Brain pericyte (primary cell): Measurements from ENCODE around the gene CYTH3.
"Not testable (repeated sequence)": the region's sequence is repeated elsewhere in the genome, so short reads cannot be mapped to it uniquely, and the experiment has no call there.

Source experiments
- DNase-seq: peaks from one replicate; pipeline ENCODE4 v3.0.0-alpha.2; 2012; ENCODE audit warnings: low read depth, low spot score

The CYTH3 gene

GRCh38 chr7:6229284-6229683 lies 43.1 kb downstream of the CYTH3 start:
- DNase-seq, result not testable (repeated sequence)

DNA sequence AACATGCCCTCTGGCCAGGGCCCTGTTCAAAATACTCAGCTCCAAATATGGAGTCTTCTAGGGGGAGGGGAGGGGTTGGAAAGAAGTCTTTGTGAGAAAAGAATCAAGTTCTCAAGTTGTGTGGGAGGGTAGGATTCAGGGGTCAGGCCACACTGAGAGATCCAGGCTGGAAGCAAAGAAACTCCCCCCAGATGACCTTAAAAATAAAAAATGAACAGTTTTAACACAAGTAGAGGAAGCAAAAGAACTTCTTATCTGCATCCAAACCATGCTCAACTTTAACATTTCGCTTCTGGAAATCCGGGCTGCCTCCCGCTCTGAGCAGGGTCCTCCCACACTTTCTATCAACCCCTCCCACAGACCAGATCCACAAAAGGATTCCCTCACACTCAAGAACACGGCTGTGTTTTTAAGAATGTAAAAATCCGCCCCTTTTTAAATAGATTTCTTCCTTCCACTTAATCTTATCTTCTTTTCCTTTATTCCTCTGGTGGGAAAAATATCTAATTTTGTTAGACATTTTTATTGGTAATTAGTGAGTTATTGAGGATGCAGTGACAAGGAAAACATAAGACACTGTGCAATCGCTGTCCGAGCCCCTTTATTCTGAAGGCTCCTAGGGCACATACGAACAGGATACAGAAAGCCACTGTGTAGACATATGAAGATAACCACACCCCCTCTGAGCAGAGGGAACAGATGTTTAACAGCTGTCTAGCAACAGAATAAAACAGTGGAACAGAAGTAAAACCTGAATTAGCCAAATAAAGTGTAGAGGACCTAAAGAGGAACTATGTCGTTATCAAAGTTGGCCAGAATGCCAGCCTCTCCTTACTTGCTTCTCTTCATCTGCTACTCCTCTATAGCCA lies 43.8 kb downstream of the CYTH3 start:
- no peak for DNase-seq

- DNase-seq, result no peak
These were observed 45.1 kb downstream of the CYTH3 start for GRCh38 chr7:6227294-6227846.

GRCh38 chr7:6226194-6226799 lies 46.1 kb downstream of the CYTH3 start:
- no peak for DNase-seq

GRCh38 chr7:6223411-6223810 lies 49.0 kb downstream of the CYTH3 start:
- DNase-seq, result not testable (repeated sequence)

- not testable (repeated sequence) for DNase-seq
These were observed 49.4 kb downstream of the CYTH3 start for GRCh38 chr7:6223010-6223409.

DNA sequence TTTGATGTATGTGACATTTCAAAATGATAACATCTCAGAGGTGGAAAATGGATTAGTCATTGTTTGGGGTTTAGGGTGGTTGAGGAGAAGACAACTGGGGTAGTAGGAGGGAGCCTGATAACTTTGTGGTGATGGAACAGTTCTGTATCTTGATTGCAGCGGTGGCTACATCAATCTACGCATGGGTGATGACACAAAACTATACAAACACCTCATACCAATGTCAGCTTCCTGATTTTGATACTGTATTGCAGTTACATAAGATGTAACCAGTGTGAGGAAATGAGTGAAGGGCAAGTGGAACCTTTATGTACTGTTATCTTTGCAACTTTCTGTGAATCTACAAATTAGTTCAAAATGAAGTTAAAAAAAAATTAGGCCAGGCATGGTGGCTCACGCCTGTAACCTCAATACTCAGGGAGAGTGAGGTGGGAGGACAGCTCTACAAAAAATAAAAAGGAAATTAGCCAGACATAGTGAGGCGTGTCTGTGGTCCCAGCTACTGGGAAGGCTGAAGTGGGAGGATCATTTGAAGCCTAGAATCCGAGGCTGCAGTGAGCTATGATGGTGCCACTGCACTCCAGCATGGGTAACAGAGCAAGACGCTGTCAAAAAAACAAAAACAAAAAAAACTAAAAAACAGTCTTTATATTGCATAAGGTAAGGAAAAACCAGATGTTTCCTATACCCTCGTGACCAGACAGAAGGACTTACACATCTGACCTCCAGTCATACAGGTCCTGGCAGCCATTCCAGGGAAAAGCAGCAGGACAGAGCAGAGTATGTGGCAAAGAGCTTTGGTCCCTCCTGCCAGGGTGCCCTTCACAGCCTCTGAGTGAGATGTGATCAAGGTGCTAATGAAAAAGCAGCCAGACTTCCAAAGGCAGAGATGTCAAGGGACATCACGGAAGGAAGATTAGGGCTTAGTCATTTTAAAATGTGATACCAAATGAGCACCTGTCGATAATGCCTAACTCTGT lies 50.8 kb downstream of the CYTH3 start:
- no peak for DNase-seq

GRCh38 chr7:6218329-6218728 lies 54.1 kb downstream of the CYTH3 start:
- no peak for DNase-seq

DNA sequence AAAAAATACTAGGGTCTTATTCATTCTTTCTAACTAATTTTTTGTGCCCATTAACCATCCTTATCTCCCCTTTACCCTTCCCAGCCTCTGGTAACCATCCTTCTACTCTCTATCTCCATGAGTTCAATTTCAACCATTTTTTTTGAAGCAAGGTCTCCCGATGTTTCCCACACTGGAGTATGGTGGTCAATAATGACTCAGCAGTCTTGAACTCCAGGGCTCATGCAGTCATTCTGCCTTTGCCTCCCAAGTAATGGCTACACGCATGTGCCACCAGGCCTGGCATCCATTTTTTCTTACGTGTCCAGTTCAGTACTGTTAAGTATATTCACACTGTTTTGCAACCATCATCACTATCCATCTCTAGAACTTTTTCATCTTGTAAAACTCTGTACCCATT lies 60.4 kb downstream of the CYTH3 start:
- no peak for DNase-seq

GRCh38 chr7:6210621-6211372 lies 61.6 kb downstream of the CYTH3 start:
- DNase-seq, result no peak

DNA sequence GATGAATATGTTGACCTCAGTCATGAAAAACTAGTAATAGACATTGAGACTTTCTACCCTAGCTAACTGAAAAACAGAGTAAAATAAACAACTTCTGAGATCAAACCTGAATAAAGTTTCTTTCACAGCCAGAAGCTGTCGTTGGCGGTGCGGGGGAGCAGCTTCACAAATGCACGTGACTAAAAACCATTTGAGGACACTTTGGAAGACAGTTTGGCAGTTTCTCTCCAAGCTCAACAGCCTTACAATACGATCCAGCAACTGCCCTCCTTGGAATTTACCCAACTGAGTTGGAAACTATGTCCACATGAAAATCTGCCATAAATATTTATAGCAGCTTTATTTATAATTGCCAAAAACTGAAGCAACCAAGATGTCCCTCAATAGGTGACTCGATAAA lies 63.1 kb downstream of the CYTH3 start:
- DNase-seq, result no peak

GRCh38 chr7:6208573-6209328 lies 63.7 kb downstream of the CYTH3 start:
- DNase-seq, result no peak

DNA sequence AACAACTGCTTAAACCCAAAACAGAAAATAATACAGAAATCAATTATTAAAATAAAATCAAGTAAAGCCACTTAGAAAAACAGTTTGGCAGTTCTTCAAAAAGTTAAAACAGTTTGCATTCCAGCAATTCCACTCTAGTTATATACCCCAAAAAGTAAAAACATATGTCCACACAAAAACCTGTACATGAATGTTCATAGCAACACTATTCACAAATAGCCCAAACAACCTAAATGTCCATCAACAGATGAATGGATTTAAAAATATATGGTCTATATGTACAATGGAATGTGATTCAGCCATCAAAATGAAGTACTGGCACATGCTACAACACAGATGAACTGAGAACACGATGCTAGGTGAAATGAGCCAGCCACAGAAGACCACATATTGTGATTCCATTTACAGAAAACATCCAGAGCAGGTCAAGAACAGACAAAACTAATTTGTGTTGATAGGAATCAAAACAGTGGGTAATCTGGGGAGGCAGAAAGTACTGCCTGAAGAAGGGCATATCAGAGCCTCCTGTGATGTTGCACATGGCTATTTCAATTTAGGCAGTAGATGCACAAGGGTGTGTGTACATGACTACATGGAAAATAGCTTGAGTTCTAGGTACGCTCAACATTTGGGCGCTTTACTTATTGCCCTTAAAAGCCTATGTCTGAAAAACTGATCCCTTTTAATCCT lies 66.3 kb downstream of the CYTH3 start:
- DNase-seq, result no peak

- DNase-seq, result no peak
These were observed 69.0 kb downstream of the CYTH3 start for GRCh38 chr7:6203381-6203780.

DNA sequence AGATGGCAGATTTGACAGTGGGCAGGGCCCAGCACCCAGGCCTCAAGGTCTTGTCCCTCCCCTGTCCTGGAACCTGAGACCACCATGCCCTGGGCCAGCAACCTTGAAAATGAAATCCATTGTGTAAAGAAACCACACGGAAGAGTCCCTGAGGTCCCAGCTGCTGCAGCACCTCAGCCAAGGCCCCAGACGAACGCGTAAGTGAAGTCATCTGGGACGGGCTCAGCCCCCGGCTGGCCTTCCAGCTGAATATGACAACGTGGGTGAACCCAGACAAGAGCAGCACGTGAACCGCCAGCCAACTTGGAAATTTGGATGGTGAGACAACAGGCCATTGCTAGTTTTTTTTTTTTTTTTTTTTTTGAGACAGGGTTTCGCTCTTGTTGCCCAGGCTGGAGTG lies 70.3 kb downstream of the CYTH3 start:
- no peak for DNase-seq

GRCh38 chr7:6200971-6201370 lies 71.5 kb downstream of the CYTH3 start:
- DNase-seq, result no peak

DNA sequence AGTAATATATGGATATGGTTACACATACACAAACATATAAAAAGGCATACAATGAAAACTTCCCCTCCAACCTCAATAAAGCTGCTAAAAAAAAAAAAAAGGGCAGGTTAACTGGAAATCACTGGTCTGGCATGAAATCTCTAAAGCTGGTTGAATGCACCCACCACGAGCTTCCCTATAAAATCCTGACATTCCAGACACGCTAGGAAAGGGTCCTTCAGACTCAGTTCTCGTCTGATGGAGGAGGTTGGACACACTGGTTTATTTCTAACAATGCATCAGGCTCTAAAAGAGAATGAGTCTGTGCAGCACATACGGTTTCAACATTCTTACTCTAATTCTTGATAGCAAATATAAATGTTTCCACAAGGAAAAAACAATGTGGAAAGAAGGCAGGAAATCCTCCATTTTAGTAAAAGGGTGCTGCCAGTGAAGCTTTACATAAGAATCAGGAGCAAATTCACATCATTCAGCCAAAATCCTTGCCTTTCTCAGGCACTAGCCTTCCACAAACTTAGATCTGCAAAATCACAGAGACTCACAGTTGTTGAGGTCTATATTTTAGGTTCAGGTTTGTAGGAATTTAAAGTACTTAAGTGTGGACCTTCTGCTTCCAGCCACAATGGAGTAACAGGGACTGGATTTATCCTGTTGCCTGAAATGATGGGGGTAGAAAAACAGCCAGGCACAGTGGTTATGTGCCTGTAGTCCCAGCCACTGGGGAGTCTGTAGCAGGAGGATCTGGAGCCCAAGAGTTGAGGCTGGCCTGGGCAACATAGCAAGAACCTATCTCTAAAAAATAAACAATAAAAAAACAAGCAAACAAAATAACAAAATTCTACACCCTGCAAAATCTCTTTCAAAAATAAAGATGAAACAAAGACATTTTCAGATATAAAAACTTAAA lies 73.5 kb downstream of the CYTH3 start:
- DNase-seq, result no peak

DNA sequence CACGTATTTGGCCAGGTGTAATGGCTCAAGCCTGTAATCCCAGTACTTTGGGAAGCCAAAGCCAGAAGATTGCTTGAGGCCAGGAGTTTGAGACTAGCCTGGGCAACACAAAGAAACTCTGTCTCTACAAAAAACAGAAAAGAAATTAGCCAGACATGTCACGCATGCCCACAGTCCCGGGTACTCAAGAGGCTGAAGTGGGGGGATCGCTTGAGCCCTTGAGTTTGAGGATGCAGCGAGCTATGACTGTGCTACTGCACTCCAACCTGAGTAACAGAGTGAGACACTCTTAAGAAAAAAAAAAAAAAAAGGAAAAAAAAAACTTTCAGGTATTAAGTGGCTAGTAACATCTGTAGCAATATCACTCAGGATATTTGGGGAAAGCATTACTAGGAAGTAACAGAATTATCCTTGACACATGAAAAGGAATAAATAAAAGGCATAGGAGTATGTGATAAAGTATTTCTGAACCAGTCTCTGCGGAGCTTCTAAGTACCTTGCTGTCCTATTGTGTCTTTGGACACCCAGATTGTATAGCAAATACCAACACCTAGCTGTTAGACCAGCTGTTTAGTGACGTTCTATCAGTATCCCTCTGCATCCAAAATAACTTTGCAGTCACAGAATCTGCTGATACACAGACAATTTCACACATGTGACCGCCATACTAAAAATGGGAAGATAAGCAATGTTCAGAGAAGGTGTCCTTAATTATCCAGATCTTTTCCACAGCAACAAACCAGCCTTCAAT lies 74.4 kb downstream of the CYTH3 start:
- DNase-seq, result no peak
